K562 (cell line): ENCODE data around the gene GABRB1. TPM values are rescaled to one million over a fixed set of nuclear protein-coding genes. Genes with fewer than 3 reads are reported as not detected.

Experiments used
- CREBBP ChIP-seq: IDR thresholded peaks from one replicate; pipeline ENCODE4 v1.6.1; 2012; ENCODE audit warnings: low read depth, mild to moderate bottlenecking, control low read depth, inconsistent platforms, low read length
- LEF1 ChIP-seq: fragments of 450-650 bp; IDR thresholded peaks from 2 replicates; pipeline ENCODE4 v1.6.1; 2016; ENCODE audit warnings: mild to moderate bottlenecking
- RFX1 ChIP-seq: fragments of 450-650 bp; IDR thresholded peaks from 2 replicates; pipeline ENCODE4 v1.6.1; 2016; ENCODE audit warnings: mild to moderate bottlenecking, moderate library complexity
- ZNF431 ChIP-seq: sonication (generic); formaldehyde crosslinking; IDR thresholded peaks from 2 replicates; pipeline ENCODE4 v1.8.0; 2022; ENCODE audit warnings: mild to moderate bottlenecking, missing genetic modification reagents
- polyA plus RNA-seq, 8 experiments: library from polyadenylated mRNA; depleted of rRNA in 4 of 8; stranded (reverse) in 5 of 8; unstranded in 3 of 8; fragments of >200 nt; fragmentation: Nextera tagmentation in 2 of 8; fragmentation: Illumina TruSeq in 1 of 8; extraction: Ambion mirVana in 2 of 8; extraction: Trizol in 1 of 8; gene quantifications; 2 replicates each; pipeline versions ENCODE4 v1.2.1 to v1.2.3, GENCODE V29; 2011 to 2014; ENCODE audit warnings: inconsistent platforms in 1 of 8, missing spikeins in 1 of 8
- total RNA-seq, 7 experiments: library from RNA; depleted of rRNA in 6 of 7; stranded (reverse); fragments of >200 nt in 6 of 7; fragmentation: Illumina TruSeq in 2 of 7; extraction: Trizol in 2 of 7; gene quantifications; 2 replicates each; pipeline versions ENCODE4 v1.2.1 to v1.2.3, GENCODE V29; 2011 to 2021; ENCODE audit warnings: low replicate concordance in 1 of 7
- TF ChIP-seq, protein P1 (sequence below): fragments of 250-450 bp; sonication (Bioruptor Pico); IDR thresholded peaks from 2 replicates; pipeline ENCODE4 v1.5.0; 2021; ENCODE audit warnings: mild to moderate bottlenecking, borderline replicate concordance
- TF ChIP-seq, protein P2 (sequence below): IDR thresholded peaks from 2 replicates; pipeline ENCODE4 v1.6.1; 2011; ENCODE audit not compliant: insufficient read length; ENCODE audit errors: extremely low read depth
- TF ChIP-seq, protein P3 (sequence below): fragments of 450-650 bp; IDR thresholded peaks from 2 replicates; pipeline ENCODE4 v1.7.0; 2016; ENCODE audit warnings: borderline replicate concordance

Gene GABRB1
- total and polyA plus RNA-seq, 9 of the 15 experiments (the other 6 are each of a cell fraction or from before 2014, with no cell fraction given) = not detected

DNA sequence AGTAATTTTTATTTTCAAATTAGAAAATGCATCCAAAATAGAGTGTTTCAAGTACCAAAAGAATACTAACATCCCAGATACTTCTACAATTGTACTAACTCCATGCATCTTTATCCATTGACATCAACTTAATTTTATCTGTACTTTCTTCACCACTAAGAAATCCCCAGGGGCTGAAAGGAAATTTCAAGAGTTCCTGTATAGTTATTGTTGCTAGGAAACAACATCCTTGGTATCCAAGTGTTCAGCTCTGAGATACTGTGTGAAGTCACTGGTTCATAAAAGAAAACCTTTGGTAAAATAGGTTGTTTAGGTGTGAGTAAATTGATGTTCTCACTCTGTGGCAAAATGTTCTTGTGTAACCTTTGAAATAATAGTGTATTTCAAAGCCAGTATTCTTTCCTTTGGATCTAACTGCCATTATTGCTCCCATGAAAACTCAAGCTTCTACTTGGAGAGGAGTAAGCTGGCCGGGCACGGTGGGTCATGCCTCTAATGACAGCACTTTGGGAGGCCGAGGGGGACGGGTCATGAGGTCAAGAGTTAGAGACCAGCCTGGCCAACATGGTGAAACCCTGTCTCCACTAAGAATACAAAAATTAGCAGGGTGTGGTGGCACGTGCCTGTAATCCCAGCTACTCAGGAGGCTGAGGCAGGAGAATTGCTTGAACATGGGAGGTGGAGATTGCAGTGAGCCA lies 359.2 kb downstream of the GABRB1 start (continued):
- TF ChIP-seq, protein P1, sequence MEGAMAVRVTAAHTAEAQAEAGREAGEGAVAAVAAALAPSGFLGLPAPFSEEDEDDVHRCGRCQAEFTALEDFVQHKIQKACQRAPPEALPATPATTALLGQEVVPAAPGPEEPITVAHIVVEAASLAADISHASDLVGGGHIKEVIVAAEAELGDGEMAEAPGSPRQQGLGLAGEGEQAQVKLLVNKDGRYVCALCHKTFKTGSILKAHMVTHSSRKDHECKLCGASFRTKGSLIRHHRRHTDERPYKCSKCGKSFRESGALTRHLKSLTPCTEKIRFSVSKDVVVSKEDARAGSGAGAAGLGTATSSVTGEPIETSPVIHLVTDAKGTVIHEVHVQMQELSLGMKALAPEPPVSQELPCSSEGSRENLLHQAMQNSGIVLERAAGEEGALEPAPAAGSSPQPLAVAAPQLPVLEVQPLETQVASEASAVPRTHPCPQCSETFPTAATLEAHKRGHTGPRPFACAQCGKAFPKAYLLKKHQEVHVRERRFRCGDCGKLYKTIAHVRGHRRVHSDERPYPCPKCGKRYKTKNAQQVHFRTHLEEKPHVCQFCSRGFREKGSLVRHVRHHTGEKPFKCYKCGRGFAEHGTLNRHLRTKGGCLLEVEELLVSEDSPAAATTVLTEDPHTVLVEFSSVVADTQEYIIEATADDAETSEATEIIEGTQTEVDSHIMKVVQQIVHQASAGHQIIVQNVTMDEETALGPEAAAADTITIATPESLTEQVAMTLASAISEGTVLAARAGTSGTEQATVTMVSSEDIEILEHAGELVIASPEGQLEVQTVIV (CRISPR knock-in tag) = no peak
- no peak for TF ChIP-seq RFX1
- TF ChIP-seq, protein P2, sequence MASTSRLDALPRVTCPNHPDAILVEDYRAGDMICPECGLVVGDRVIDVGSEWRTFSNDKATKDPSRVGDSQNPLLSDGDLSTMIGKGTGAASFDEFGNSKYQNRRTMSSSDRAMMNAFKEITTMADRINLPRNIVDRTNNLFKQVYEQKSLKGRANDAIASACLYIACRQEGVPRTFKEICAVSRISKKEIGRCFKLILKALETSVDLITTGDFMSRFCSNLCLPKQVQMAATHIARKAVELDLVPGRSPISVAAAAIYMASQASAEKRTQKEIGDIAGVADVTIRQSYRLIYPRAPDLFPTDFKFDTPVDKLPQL = no peak
- no peak for TF ChIP-seq LEF1
- no peak for TF ChIP-seq CREBBP
- TF ChIP-seq, protein P3, sequence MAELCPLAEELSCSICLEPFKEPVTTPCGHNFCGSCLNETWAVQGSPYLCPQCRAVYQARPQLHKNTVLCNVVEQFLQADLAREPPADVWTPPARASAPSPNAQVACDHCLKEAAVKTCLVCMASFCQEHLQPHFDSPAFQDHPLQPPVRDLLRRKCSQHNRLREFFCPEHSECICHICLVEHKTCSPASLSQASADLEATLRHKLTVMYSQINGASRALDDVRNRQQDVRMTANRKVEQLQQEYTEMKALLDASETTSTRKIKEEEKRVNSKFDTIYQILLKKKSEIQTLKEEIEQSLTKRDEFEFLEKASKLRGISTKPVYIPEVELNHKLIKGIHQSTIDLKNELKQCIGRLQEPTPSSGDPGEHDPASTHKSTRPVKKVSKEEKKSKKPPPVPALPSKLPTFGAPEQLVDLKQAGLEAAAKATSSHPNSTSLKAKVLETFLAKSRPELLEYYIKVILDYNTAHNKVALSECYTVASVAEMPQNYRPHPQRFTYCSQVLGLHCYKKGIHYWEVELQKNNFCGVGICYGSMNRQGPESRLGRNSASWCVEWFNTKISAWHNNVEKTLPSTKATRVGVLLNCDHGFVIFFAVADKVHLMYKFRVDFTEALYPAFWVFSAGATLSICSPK = no peak
- TF ChIP-seq ZNF431 (CRISPR knock-in tag) = no peak
